ENCODE data around the gene CACNA1I.

The CACNA1I gene

DNA sequence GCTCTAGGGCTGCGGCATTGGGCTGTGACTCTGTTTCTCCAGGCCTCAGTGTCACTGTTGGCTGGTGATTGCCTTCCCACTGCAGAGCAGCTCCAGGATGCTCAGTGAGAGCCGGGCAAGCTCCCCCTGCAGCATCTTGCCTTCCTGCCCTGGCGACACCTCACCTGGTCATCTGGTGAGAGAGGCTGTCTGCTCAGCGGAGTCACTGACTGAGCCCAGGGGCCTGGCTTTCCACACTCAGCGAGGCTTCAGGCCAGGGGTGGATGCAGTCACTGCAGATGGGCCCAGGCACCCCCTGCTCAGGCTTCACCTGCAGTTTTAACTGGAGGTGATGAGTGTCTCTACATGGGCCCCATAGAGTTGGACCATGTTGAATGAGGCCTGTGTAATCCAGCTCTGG, 136.8 kb downstream of the CACNA1I start:
- Mint-ChIP-seq H3K4me3 (no peak overlapping the region), H3K9me3 (no peaks in the 10 kb centered on the region), H3K4me1 (no peaks in the 10 kb centered on the region), H3K27ac (no peak overlapping the region), H3K36me3 (no peaks in the 10 kb centered on the region), H3K27me3 (peaks cover 37% of the 10 kb centered on the region)
- DNase-seq = no peak
- CTCF ChIA-PET = no interaction called here

DNA sequence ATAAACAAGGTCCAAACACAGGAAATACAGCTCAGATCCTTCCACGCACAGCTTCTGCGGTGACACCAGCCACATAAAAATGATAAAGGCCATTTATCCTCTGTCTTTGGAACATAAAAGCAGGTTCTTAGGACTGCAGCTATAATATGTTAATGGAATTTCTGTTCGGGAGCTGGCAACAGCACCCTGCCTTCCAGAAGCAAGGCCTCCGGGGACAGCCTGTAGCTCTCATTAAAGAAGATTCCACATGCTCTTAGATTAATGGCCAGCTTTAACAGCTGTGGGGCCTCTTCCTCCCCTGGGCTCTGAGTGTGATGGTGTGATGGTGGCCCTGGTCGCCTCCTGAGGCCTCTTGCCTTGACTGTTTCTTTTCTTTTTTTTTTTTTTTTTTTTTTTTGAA, 137.3 kb downstream of the CACNA1I start:
- no peak for DNase-seq
- no peaks in the 10 kb centered on the region for H3K4me1 Mint-ChIP-seq
- no peak overlapping the region for H3K27ac Mint-ChIP-seq
- H3K27me3 Mint-ChIP-seq = peaks cover 38% of the 10 kb centered on the region
- H3K9me3 Mint-ChIP-seq = no peaks in the 10 kb centered on the region
- H3K36me3 Mint-ChIP-seq = no peaks in the 10 kb centered on the region
- no peak overlapping the region for H3K4me3 Mint-ChIP-seq
- CTCF ChIA-PET = no interaction called here

DNA sequence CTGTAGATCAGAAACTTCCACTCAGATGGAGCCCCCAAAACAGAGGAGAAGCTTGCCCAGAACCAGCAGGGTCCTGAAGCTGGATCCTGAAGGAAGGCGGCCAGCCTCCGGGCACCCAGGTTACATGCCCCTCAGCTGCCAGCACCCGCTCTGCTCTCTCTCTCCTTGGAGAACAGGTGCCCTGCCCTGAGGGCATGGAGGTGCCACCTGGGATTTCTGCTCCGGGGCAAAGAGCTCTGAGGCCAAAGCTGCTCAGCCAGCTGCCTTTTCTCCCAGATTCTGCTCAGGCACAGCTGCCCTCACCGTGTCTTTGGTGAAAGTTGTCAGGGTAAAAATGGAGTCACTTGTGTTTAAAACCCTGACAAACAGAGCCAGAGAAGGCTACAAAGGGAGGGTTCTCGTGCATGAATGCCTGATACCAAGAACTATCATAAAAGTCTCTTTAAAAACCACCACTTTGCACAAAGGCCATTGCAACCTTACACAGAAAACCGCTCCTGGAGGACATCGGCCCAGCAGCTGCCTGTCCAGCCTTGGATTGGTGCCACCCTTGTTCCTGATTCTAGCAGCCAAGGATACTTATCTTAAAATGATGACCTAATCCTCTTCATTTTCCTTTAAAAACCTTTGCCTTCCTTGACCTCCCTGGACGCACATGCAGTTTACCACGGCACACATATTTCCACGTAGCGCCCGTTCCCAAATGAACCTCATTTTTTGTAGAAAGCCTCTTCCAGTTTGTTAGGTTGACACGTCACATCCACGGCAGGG, 140.0 kb downstream of the CACNA1I start:
- CTCF ChIA-PET = interaction anchor here (1.1 kb wide), 1 partner anchor 314 kb away, joined by 5 read pairs; no protein-coding TSS in a partner anchor
- Mint-ChIP-seq H3K27me3 (peaks cover 41% of the 10 kb centered on the region), H3K27ac (no peak overlapping the region), H3K4me3 (no peak overlapping the region), H3K4me1 (no peaks in the 10 kb centered on the region), H3K9me3 (no peaks in the 10 kb centered on the region), H3K36me3 (no peaks in the 10 kb centered on the region)
- no peak for DNase-seq

DNA sequence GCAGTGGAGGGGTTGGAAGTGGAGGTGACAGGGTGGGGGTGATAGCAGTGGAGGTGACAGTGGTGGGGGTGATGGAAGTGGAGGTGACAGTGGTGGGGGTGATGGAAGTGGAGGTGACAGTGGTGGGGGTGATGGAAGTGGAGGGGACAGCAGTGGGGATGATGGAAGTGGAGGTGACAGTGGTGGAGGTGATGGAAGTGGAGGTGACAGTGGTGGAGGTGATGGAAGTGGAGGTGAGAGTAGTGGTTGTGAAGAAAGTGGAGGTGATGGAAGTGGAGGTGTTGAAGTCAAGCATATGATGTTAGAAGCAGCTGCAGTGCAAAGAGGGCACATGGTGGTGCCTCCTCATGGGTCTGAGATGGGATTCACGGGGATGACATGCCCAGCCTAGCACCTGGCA, 141.5 kb downstream of the CACNA1I start:
- Mint-ChIP-seq H3K9me3 (no peaks in the 10 kb centered on the region), H3K27me3 (peaks cover 41% of the 10 kb centered on the region), H3K4me1 (no peaks in the 10 kb centered on the region), H3K4me3 (no peak overlapping the region), H3K27ac (no peak overlapping the region), H3K36me3 (no peaks in the 10 kb centered on the region)
- CTCF ChIA-PET = no interaction called here
- DNase-seq = no peak

DNA sequence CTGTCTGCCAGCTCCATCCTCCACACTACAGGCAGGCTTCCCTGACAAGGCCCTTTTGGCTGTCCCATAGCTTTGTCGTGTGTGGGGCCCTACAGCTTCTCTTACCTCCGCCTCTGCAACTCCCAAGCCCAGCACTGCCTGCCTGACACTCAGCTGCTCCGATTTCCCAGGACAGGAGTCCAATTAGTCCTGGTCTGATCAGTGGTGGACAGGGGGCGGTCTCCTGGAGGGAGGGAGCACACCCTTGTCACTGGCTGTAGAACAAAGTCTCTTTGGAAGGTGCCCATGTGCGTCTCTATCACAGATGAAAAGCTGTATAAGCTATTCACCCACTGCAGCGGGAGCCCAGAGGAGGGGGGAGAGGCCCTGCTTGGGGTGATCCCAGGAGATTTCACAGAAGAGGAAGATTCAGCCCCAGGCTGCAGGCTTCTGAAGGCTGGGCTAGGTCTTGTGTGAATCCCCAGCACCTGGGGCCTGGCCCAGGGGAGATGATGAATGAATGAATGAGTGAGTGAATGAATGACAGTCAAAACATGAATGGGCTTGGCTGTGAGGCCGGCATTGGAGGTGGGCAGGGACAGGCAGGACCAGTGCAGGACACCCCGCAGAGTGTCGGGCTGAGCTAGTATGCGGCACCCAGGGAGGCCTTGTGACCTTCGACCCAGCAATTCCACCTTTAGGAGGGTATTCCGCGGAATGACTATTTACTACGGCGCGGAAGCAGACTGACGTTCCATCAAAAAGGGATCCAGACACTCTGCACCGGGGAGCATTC, 142.4 kb downstream of the CACNA1I start:
- Mint-ChIP-seq H3K9me3 (no peaks in the 10 kb centered on the region), H3K36me3 (no peaks in the 10 kb centered on the region), H3K27ac (no peak overlapping the region), H3K4me3 (no peak overlapping the region), H3K4me1 (no peaks in the 10 kb centered on the region), H3K27me3 (peaks cover 41% of the 10 kb centered on the region)
- CTCF ChIA-PET = no interaction called here
- no peak for DNase-seq

DNA sequence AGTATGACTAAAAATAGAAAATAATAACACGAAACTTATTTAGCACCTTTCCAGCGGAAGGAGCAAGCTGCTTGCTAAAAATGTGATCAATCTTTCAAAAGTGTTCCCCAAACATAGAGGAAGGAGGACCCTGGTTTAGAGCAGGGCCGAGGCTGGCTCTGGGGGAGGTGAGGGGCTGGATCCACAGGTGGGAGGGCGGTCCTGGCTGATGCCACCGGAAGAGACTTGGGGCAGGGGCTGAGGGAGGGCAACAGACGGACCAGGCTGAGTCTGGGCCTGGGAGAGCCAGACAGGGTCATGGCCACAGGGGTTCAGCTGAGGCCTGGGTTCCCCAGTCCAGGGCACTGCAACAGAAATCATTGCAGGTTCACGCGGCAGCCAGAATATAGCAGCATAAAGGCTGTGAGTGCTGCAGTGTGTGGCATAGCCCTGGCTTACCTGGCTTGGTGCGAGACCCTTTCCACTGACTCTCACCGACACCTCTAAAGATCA, 143.3 kb downstream of the CACNA1I start:
- H3K9me3 Mint-ChIP-seq = no peaks in the 10 kb centered on the region
- H3K27ac Mint-ChIP-seq = no peak overlapping the region
- CTCF ChIA-PET = no interaction called here
- peaks cover 41% of the 10 kb centered on the region for H3K27me3 Mint-ChIP-seq
- no peak for DNase-seq
- H3K4me3 Mint-ChIP-seq = no peak overlapping the region
- no peaks in the 10 kb centered on the region for H3K36me3 Mint-ChIP-seq
- H3K4me1 Mint-ChIP-seq = peaks cover 4% of the 10 kb centered on the region

DNA sequence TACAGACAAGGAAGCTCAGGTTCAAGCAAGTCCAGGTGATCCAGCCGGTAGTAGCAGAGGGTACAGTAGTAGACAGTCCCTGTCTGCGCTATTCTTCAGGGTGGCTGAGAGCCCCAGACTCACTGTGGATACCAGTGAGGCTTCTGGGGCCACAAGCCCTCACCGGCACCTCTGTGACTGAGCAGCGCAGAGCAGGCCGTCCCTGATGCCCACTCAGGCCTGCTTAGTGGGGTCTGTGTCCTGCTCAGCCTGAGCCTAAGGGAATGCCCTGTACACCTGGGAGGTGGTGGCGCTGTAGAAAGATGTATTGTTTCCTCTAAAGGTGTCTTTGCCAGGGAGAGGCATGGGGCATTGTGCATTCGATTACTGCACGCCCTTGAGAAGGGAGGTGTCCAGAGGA, 143.8 kb downstream of the CACNA1I start:
- no peaks in the 10 kb centered on the region for H3K36me3 Mint-ChIP-seq
- CTCF ChIA-PET = no interaction called here
- peaks cover 42% of the 10 kb centered on the region for H3K27me3 Mint-ChIP-seq
- H3K4me1 Mint-ChIP-seq = peaks cover 4% of the 10 kb centered on the region
- H3K4me3 Mint-ChIP-seq = no peak overlapping the region
- no peak overlapping the region for H3K27ac Mint-ChIP-seq
- no peak for DNase-seq
- H3K9me3 Mint-ChIP-seq = no peaks in the 10 kb centered on the region

DNA sequence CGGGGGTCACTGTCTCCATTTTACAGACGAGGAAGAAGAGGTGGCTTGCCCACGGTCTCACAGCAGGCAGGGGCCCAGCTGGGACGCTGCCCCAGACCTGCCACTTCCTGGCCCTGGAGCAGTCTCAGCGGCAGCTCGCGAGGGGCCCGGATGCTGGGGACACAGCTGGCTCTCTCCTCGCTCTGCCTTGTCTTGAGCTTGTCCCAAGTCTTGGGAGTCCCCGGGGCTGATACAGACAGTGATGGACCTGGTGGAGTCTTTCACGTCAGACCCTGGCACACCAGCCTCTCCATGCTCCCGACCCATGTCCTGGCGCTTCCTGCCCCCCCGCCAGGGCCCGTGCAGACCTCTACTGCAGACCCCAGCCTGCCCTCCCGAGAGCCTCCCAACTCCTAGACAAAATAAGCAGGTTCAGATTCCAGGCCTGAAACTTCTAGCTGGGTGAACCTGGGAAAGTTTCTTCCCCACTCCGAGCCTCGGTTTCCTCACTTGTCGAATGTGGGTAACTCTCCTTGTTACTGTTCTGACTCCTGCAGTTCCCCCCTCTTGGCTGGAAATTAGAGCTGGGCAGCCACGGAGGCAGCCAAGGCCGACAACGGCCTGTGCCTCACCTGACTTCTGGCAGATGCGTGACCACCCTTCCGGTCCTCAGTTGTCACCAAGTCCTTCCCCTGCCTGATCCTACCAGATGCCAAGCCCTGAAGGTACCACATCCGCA, 145.4 kb downstream of the CACNA1I start:
- no peak overlapping the region for H3K27ac Mint-ChIP-seq
- peaks cover 10% of the 10 kb centered on the region for H3K4me1 Mint-ChIP-seq

DNA sequence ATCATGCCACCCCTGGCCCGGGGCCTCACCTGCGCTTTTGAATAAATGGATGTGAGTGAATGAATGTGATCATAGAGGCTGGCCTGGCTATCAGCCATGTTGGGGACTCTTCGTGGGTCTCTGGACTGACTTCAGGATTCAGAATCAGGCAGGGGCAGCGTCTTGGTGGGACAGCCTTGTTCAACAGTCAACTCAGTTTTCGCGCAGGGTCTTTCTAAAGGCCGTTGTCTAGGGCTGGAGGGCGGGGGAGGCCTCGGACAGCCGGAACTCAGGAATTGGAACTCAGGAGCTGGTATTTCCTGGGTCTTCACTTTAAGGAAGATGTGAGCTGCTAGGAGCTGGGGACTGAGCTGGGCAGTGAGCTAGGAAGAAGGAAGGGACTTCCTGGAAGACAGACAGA, 146.0 kb downstream of the CACNA1I start:
- Mint-ChIP-seq H3K36me3 (no peaks in the 10 kb centered on the region), H3K27me3 (peaks cover 31% of the 10 kb centered on the region), H3K4me1 (peaks cover 10% of the 10 kb centered on the region), H3K27ac (no peak overlapping the region), H3K4me3 (no peak overlapping the region), H3K9me3 (no peaks in the 10 kb centered on the region)
- no peak for DNase-seq
- CTCF ChIA-PET = no interaction called here

More for the DNA sequence above, 145.4 kb downstream of the CACNA1I start:
- Mint-ChIP-seq H3K27me3 (peaks cover 37% of the 10 kb centered on the region), H3K4me3 (no peak overlapping the region), H3K36me3 (no peaks in the 10 kb centered on the region), H3K9me3 (no peaks in the 10 kb centered on the region)
- DNase-seq = no peak
- CTCF ChIA-PET = no interaction called here

DNA sequence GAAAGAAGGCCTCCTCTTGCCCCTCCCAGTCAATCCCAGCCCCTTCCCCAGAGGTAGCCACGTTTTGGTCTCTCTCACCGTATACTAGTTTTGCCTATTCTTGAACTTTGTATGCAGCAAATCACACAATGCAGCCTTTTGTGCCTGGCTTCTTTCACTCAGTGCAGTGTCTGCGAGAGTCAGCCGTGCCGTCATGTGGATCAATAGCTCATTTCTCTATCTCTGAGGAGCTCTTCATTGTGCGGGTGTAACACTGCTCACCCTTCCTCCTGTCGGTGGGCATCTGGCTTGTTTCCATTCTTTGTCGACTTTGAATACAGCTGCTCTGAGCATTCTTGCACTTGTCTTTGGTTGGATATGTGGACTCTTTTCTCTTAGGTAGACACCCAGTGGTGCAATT, 146.5 kb downstream of the CACNA1I start:
- CTCF ChIA-PET = no interaction called here
- no peak overlapping the region for H3K4me3 Mint-ChIP-seq
- peaks cover 10% of the 10 kb centered on the region for H3K4me1 Mint-ChIP-seq
- no peaks in the 10 kb centered on the region for H3K36me3 Mint-ChIP-seq
- no peak overlapping the region for H3K27ac Mint-ChIP-seq
- DNase-seq = no peak
- peaks cover under 1% of the 10 kb centered on the region for H3K9me3 Mint-ChIP-seq
- H3K27me3 Mint-ChIP-seq = peaks cover 29% of the 10 kb centered on the region

DNA sequence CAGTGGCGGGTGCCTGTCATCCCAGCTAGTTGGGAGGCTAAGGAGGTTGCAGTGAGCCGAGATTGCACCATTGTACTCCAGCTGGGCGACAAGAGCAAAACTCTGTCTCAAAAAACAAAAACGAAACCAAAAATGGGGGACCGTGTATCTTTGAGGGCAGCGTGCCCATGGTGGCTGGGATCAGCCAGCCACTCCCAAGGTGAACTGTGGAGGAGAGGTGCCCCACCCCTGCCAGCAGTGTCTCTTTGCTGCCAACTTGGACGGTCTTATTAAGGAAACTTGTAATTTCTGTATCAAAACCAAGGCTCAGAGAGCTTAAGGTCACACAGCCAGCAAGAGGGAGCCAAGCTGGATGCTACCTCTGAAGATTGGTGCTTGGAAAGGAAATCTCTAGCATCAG, 147.7 kb downstream of the CACNA1I start:
- Mint-ChIP-seq H3K4me1 (peaks cover 13% of the 10 kb centered on the region), H3K27me3 (peaks cover 18% of the 10 kb centered on the region), H3K36me3 (no peaks in the 10 kb centered on the region), H3K9me3 (peaks cover 2% of the 10 kb centered on the region), H3K4me3 (no peak overlapping the region), H3K27ac (no peak overlapping the region)
- DNase-seq = no peak
- CTCF ChIA-PET = no interaction called here

DNA sequence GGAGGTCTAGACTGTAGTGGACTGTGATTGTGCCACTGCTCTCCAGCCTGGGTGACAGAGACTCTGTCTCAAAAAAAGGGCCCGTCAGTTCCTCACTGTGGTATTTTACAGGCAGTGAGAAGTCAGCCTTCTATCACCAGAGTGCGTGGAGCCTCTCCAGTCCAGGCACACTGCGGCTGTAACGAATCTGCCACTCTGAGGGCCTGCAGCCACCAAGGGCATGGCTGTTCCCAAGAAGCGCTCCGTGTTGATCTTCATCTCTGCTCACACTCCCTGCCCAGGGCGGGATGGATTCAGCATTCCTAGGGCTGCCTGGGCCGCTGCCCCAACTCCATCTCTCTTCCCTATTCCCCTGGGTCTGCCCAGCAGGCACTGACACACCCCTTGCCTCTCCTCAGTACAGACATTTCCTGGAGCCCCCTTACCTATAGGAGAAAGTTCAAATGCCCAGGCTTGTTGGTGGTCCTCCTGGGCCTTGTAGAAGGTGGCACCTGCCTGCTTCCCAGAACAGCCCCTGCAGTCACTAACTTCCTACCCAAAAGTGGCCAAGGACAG, 148.4 kb downstream of the CACNA1I start:
- DNase-seq = no peak
- Mint-ChIP-seq H3K4me1 (peaks cover 14% of the 10 kb centered on the region), H3K4me3 (no peak overlapping the region), H3K27me3 (peaks cover 16% of the 10 kb centered on the region), H3K9me3 (peaks cover 2% of the 10 kb centered on the region), H3K36me3 (no peaks in the 10 kb centered on the region), H3K27ac (no peak overlapping the region)
- CTCF ChIA-PET = no interaction called here

DNA sequence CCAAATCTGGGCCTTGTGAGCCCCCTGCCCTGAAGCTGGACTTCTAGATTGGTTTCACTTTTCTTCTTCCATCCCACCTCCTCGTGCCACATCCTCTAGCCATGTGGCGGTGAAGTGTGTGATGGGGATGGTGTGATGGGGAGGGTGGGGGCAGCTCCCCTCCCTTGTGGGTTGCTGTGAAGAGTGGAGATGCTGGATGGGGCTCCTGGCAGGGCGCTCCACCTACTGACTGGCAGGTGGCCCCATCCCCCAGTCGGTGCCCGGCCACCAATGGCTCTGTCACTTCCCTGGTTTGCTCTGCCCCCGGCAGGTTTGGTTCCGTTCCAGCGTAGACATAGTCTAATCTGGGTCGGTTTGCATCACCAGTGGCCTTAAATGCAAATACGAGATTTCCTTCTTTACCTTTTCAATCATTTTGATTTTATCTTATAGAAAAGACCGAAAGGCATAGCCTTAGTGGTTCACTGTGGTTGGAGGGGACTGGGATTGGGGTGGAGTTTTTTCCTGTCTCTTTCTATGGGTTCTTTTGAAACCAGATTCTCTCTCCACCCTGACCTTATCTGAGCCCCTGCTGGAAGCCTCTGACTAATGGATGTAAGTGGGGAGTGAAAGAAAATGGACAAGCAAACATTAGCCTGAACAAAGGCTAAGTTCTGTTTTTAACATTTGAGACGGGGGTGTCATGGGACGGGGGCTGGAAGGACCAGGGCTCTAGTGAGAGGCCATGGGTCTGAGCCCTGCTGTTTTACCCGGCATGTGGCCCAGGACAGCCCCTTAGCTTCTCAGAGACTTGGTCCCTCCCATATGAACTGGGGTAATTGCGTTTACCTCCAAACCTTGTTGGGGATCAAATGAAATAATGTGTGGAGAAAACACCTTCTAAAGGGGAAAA, 149.3 kb downstream of the CACNA1I start:
- Mint-ChIP-seq H3K4me1 (peaks cover 14% of the 10 kb centered on the region), H3K27me3 (peaks cover 11% of the 10 kb centered on the region), H3K9me3 (peaks cover 2% of the 10 kb centered on the region), H3K36me3 (no peaks in the 10 kb centered on the region), H3K27ac (no peak overlapping the region), H3K4me3 (no peak overlapping the region)
- CTCF ChIA-PET = no interaction called here
- DNase-seq = no peak

Data from activated naive CD4-positive, alpha-beta T cell treated with anti-CD3 and anti-CD28 coated beads, Interleukin-2, amount 10 ng/mL, durations not matched to agents 7 days and 5 days (primary cell).